ENCODE results near the gene ETFA. TPM values are rescaled to one million over a fixed set of nuclear protein-coding genes. Genes with fewer than 3 reads are reported as not detected.

Gene ETFA
- total RNA-seq, 4 donors from 2014 or later = 56.6 to 125 (median 83.1) TPM

DNA sequence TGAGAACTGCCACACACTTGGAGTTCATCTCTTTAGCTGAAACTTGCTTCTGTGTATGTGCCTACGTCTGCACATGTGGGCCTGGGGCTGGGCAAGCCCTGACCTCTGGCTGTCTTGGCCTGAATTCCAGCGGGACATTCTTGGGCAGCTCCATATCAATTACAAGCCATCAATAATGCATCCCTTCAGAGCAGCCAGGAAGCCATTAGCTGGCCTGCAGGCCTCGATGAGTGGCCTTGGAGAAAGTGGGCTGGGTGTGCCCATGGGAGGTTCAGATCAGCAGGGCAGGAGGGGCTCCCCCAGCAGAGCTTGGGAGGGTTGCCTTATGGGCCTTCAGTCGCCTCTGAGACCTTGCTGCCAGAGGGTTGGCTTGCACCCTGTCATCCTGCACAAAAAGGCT, 124.1 kb downstream of the ETFA start:
- Histone ChIP-seq H3K4me1 (peaks cover 0 to 17% (median 4%) of the 10 kb centered on the region in 3 donors), H3K27ac (no peak overlapping the region), H3K36me3 (no peaks in the 10 kb centered on the region), H3K27me3 (peaks cover 0 to 35% (median 0%) of the 10 kb centered on the region in 4 donors), H3K4me3 (no peak overlapping the region), H3K9me3 (no peaks in the 10 kb centered on the region)
- TF ChIP-seq, protein P1, sequence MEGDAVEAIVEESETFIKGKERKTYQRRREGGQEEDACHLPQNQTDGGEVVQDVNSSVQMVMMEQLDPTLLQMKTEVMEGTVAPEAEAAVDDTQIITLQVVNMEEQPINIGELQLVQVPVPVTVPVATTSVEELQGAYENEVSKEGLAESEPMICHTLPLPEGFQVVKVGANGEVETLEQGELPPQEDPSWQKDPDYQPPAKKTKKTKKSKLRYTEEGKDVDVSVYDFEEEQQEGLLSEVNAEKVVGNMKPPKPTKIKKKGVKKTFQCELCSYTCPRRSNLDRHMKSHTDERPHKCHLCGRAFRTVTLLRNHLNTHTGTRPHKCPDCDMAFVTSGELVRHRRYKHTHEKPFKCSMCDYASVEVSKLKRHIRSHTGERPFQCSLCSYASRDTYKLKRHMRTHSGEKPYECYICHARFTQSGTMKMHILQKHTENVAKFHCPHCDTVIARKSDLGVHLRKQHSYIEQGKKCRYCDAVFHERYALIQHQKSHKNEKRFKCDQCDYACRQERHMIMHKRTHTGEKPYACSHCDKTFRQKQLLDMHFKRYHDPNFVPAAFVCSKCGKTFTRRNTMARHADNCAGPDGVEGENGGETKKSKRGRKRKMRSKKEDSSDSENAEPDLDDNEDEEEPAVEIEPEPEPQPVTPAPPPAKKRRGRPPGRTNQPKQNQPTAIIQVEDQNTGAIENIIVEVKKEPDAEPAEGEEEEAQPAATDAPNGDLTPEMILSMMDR (IDR thresholded peaks at IDR 0.05) = no peak
- no peak for TF ChIP-seq POLR2A (IDR thresholded peaks at IDR 0.05)
- intact Hi-C loops (cut with DNase I) = no loop called here
- 62 to 75% methylated on average over 3 to 4 of the region's 4 CpGs for WGBS, 2 donors
- no peak for DNase-seq

DNA sequence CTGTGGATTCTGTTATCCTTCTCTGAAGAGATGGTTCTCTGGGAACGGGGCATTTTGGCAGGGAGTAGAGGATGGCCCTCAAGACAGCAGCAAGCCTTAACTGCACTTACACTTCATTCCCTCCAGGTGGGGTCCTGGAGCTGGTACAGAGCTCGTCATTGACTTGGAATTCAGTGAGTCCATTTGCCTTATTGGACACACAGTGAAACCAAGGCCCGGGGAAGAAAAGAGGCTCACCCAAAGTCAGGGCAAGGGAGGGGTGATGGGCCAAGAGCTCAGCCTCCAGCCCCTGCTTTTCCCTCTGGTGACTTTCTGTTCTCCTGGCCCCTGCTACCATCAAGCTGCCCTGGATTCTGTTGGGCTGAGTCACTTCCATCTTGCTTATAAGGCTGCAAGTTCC, 125.6 kb downstream of the ETFA start:
- intact Hi-C loops (cut with DNase I) = no loop called here
- Histone ChIP-seq H3K27me3 (peaks cover 0 to 25% (median 0%) of the 10 kb centered on the region in 4 donors), H3K9me3 (no peaks in the 10 kb centered on the region), H3K4me3 (no peak overlapping the region), H3K4me1 (peaks cover 0 to 8% (median 0%) of the 10 kb centered on the region in 3 donors), H3K27ac (no peak overlapping the region), H3K36me3 (no peaks in the 10 kb centered on the region)
- DNase-seq = no peak
- 29% methylated on average over 1 of the region's 3 CpGs; no CpG with 5 or more reads in 1 of the 2 donors for WGBS, 2 donors
- no peak for TF ChIP-seq POLR2A (IDR thresholded peaks at IDR 0.05)
- TF ChIP-seq, protein P1 (IDR thresholded peaks at IDR 0.05) = peak in 5 of 6 experiments; percentile 41 to 72 (median 58)

DNA sequence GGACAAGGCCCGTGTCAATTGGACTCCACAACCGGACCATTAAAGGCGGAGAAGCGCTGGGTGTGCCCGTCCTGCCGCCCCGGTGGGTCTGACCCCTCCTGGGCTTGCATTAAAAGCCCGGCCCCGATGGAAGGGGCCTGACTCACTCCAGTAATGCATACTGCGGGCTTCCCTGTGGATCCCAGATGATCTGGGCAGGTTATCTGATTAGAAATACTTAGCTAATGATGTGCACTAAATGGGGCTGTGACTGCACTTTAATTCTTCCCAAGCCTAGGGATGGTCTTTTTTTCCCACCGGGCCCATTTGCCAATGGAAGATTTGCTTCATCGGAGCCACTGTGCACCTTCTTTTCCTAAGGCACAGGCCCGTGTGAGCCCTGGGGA, 126.6 kb downstream of the ETFA start:
- Histone ChIP-seq H3K9me3 (no peaks in the 10 kb centered on the region), H3K27ac (no peak overlapping the region), H3K4me3 (no peak overlapping the region), H3K36me3 (no peaks in the 10 kb centered on the region), H3K27me3 (peaks cover 0 to 16% (median 0%) of the 10 kb centered on the region in 4 donors), H3K4me1 (no peaks in the 10 kb centered on the region)
- WGBS, 2 donors = 59 to 68% methylated on average over 6 to 11 of the region's 13 CpGs
- intact Hi-C loops (cut with DNase I) = no loop called here
- DNase-seq = no peak
- TF ChIP-seq, protein P1 (IDR thresholded peaks at IDR 0.05) = no peak
- TF ChIP-seq POLR2A (IDR thresholded peaks at IDR 0.05) = no peak

DNA sequence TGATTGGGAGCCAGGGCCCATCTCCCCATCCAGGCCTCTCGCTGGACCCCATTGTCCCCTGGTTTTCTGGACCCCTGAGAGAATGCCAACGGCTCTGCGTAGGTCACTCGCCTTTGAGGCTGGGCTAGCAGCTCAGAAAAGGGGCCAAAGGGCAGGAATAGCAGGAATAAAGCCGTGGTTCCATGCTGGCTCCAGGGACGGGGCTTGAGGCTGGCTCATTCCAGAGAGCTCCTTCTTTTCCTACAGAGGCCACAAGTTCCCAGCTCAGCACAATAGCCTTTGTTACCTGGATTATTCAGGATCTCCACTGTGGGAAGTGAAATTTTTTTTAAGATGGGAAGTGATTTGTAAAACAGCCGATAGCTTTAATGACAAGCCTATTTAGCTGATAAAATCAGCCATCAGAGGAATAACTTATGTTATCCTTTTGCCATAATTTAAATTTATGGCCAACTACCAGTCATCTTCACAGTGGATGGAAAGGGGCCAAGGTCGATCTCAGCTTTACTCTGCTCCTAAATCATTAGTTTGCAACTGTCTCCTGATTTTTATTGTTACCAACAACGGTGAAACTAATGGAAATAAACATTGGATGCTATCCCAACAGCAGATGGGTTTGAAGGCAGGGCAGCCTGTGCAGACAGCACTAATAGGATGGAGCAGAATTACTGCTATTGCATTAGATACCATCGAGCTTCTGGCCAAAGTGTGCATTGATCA, 127.2 kb downstream of the ETFA start:
- Histone ChIP-seq H3K27ac (no peak overlapping the region), H3K4me1 (no peaks in the 10 kb centered on the region), H3K9me3 (no peaks in the 10 kb centered on the region), H3K27me3 (peaks cover 0 to 16% (median 0%) of the 10 kb centered on the region in 4 donors), H3K4me3 (no peak overlapping the region), H3K36me3 (no peaks in the 10 kb centered on the region)
- no peak for DNase-seq
- intact Hi-C loops (cut with DNase I) = no loop called here
- no peak for TF ChIP-seq POLR2A (IDR thresholded peaks at IDR 0.05)
- TF ChIP-seq, protein P1 (IDR thresholded peaks at IDR 0.05) = no peak
- WGBS, 2 donors = 41 to 69% methylated on average over 6 to 9 of the region's 10 CpGs

DNA sequence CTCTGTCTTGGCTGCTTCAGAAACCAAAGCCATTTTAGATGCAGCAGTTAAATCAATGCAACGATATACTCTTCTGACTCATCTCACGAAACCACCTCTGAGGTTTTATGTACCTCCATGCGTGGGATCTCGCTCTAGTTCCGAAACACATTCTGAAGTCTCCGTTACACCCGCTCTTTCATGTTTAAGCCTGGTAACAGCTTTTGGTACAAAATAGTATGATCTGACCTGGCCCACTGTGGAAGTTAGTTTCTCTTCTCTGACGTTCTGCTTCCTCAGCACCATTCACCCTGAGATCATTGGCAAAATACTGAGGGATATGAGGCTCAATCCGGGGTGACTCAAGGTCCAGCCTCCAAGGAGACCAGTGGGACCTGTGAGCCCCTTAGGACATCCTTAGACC, 129.6 kb downstream of the ETFA start:
- DNase-seq = no peak
- Histone ChIP-seq H3K27ac (no peak overlapping the region), H3K36me3 (no peaks in the 10 kb centered on the region), H3K9me3 (no peaks in the 10 kb centered on the region), H3K27me3 (peaks cover 0 to 36% (median 0%) of the 10 kb centered on the region in 4 donors), H3K4me1 (peaks cover 7 to 17% (median 13%) of the 10 kb centered on the region in 3 donors), H3K4me3 (no peak overlapping the region)
- TF ChIP-seq, protein P1 (IDR thresholded peaks at IDR 0.05) = no peak
- no peak for TF ChIP-seq POLR2A (IDR thresholded peaks at IDR 0.05)
- intact Hi-C loops (cut with DNase I) = no loop called here
- WGBS, 2 donors = 39 to 85% methylated on average over 8 to 9 of the region's 9 CpGs

Measured in esophagus squamous epithelium (tissue), 5 donors.